Mesodermal cell (in vitro differentiated cells): ENCODE results near the gene NPHS1. TPM values are rescaled to one million over a fixed set of nuclear protein-coding genes. Genes with fewer than 3 reads are reported as not detected.
"Not testable (repeated sequence)": the region's sequence is repeated elsewhere in the genome, so short reads cannot be mapped to it uniquely, and the experiment has no call there.

Experiments used
- H3K27ac ChIP-seq: 2 replicates; pipeline ENCODE4 v1.7.0; 2013; ENCODE audit warnings: mild to moderate bottlenecking, low read depth, low read length, moderate library complexity; ENCODE audit not compliant: severe bottlenecking
- H3K36me3 ChIP-seq: 2 replicates; pipeline ENCODE4 v1.7.1; 2013; ENCODE audit warnings: mild to moderate bottlenecking, low read length, moderate library complexity; ENCODE audit not compliant: control insufficient read depth, insufficient read depth
- H3K4me1 ChIP-seq: one replicate; pipeline ENCODE4 v1.7.1; 2013; ENCODE audit warnings: mild to moderate bottlenecking, low read length; ENCODE audit not compliant: insufficient read depth, control insufficient read depth, poor library complexity, severe bottlenecking
- H3K4me3 ChIP-seq: 2 replicates; pipeline ENCODE4 v1.7.0; 2013; ENCODE audit warnings: low read length, control low read depth, mild to moderate bottlenecking; ENCODE audit not compliant: insufficient read depth, poor library complexity, severe bottlenecking; ENCODE audit errors: extremely low read depth
- H3K9me3 ChIP-seq: 2 replicates; pipeline ENCODE4 v1.7.1; 2013; ENCODE audit warnings: mild to moderate bottlenecking, low read length, moderate library complexity; ENCODE audit not compliant: control insufficient read depth
- WGBS, 2 experiments: methylation state at CpG; one replicate each; pipeline ENCODE4 v1.1.5; 2013; ENCODE audit warnings: missing lambda C conversion rate in 2 of 2; ENCODE audit not compliant: insufficient coverage in 2 of 2; 5-methylcytosine and 5-hydroxymethylcytosine counted together
- polyA plus RNA-seq, 2 experiments: library from polyadenylated mRNA; stranded (reverse); fragments of 50-300 nt; gene quantifications; one replicate each; pipeline ENCODE4 v1.2.3, GENCODE V29; 2013

Gene NPHS1
- polyA plus RNA-seq (2013, experiment 1 of 2): 0.26 TPM
- polyA plus RNA-seq (2013, experiment 2 of 2): not detected

DNA sequence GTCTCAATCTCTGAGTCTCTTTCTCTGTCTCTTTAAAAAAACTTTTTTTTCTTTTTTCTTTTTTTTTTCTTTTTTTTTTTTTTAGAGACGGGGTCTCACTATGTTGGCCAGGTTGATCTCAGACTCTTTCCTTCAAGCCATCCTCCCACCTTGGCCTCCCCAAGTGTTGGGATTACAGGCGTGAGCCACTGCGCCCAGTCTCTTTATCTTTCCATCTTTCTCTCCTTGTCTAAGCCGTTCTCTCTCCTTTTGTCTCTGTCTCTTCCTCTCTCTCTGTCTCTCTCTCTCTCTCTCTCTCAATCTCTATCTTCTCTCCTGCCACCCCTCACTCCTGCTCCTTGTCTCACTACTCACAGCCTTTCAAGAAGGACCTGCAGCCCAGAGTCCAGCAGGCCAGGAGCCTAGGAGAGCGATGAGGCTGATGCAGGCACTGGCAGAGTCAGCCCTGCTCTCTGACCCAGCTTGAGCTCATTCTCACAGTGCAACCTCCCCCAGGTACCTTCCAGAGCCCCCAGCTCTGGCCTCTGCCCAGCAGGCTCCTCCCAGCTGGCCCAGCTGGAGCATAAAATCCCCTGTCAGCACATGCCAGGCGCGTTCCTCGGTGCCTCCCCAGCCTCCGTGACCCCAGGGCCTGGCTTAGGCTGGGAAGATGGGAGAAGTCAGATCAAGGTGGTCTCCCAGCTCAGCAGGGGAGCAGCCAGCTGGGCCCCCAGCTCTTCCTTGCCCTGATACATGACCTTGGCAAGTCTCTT lies at the start of gene NPHS1:
NPHS1 (minus strand) TSS at position 476 of the 752 bp plus-strand sequence. CDS start 667 bp downstream, outside the sequence.
- Histone ChIP-seq H3K27ac (no peak within 1 kb of the TSS), H3K36me3 (no peaks in the 10 kb centered on the region), H3K4me3 (no peak within 1 kb of the TSS), H3K4me1 (peaks cover 5% of the 10 kb centered on the region), H3K9me3 (no peaks in the 10 kb centered on the region)
- whole genome bisulfite sequencing, 2 experiments: 71 to 72% methylated on average over 9 of the region's 9 CpGs

- Histone ChIP-seq H3K9me3 (no peaks in the 10 kb centered on the region), H3K4me1 (peaks cover 20% of the 10 kb centered on the region), H3K4me3 (peak overlapping the region; percentile 80), H3K36me3 (peaks cover 24% of the 10 kb centered on the region), H3K27ac (peak overlapping the region; percentile 33)
- 88% methylated on average over 1 of the region's 2 CpGs; no CpG with 5 or more reads in 1 of the 2 experiments for WGBS, 2 experiments
Measured at GRCh38 chr19:35901055-35901644, 48.8 kb upstream of the NPHS1 start.

- Histone ChIP-seq H3K4me1 (peaks cover 20% of the 10 kb centered on the region), H3K36me3 (peaks cover 38% of the 10 kb centered on the region), H3K4me3 (peak overlapping the region; percentile 80), H3K27ac (peak overlapping the region; percentile 69), H3K9me3 (no peaks in the 10 kb centered on the region)
- 0% methylated on average over 14 to 30 of the region's 43 CpGs for WGBS, 2 experiments
Measured at GRCh38 chr19:35899547-35900214, 47.4 kb upstream of the NPHS1 start.

DNA sequence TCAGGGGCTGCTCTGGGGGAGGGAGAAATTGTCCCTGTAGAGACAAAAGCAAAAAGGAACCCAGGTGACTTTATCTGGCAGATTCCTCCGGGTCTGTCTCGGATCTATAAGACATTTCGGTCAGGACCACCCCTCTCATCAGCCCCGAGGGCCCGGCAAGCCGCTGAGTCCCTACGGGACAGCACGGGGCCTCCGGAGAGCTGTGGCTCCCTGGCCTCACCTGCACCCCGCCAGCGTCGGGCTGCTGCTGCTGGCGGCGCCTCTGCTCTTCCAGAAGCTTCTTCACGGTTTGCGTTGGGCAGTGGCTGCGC lies 46.1 kb upstream of the NPHS1 start:
- Histone ChIP-seq H3K27ac (no peak overlapping the region), H3K4me1 (peaks cover 20% of the 10 kb centered on the region), H3K36me3 (peaks cover 51% of the 10 kb centered on the region), H3K9me3 (no peaks in the 10 kb centered on the region), H3K4me3 (peak overlapping the region; percentile 80)
- WGBS, 2 experiments: 37 to 42% methylated on average over 15 to 17 of the region's 17 CpGs

- Histone ChIP-seq H3K9me3 (no peaks in the 10 kb centered on the region), H3K27ac (no peak overlapping the region), H3K36me3 (peaks cover 51% of the 10 kb centered on the region), H3K4me1 (peaks cover 20% of the 10 kb centered on the region), H3K4me3 (peak overlapping the region; percentile 80)
- WGBS, 2 experiments: 93 to 95% methylated on average over 11 to 12 of the region's 13 CpGs
Measured at GRCh38 chr19:35897706-35898451, 45.6 kb upstream of the NPHS1 start.

GRCh38 chr19:35896643-35897040 lies 44.3 kb upstream of the NPHS1 start:
- Histone ChIP-seq H3K4me3 (no peak overlapping the region), H3K36me3 (peaks cover 51% of the 10 kb centered on the region), H3K27ac (no peak overlapping the region), H3K9me3 (no peaks in the 10 kb centered on the region), H3K4me1 (peaks cover 11% of the 10 kb centered on the region)
- WGBS, 2 experiments: 95 to 98% methylated on average over 8 to 11 of the region's 13 CpGs

DNA sequence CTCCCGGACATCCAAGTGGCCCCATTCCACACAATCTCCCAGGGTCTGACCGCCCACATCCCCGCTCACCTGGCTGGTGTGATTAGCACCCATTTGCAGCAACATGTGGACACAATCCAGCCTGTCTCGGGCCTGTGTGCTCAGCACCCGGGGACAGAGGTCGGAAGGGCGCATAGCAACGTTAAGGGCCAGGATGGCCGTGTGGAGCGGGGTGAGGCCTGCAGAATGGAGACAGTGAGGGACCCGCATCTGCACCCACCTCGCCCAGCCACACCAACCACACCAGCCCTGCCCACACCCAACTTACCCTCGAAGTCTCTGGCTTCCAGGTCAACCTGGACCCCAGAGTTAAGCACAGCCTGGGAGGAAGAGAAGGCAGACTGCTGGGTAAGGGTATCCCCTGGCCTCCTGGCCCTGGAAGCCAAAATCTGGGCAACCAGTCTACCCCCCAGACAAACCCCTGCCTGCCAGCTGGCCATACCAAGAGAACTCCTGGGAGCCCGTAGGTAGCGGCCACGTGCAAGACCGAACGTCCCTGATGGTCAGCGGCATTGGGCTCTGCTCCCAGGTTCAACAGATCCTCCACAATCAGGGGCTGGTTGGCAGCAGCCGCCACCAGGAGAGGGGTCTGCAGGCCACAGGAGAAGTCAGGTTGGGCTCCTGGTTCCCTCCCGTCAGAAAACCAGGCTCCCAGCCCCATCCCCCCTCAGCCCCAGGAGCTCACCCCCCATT lies 43.8 kb upstream of the NPHS1 start:
- WGBS, 2 experiments: 94 to 97% methylated on average over 15 to 18 of the region's 21 CpGs
- H3K4me1 ChIP-seq: peaks cover 6% of the 10 kb centered on the region
- H3K36me3 ChIP-seq: peaks cover 52% of the 10 kb centered on the region
- H3K9me3 ChIP-seq: no peaks in the 10 kb centered on the region
- H3K4me3 ChIP-seq: no peak overlapping the region
- H3K27ac ChIP-seq: no peak overlapping the region

DNA sequence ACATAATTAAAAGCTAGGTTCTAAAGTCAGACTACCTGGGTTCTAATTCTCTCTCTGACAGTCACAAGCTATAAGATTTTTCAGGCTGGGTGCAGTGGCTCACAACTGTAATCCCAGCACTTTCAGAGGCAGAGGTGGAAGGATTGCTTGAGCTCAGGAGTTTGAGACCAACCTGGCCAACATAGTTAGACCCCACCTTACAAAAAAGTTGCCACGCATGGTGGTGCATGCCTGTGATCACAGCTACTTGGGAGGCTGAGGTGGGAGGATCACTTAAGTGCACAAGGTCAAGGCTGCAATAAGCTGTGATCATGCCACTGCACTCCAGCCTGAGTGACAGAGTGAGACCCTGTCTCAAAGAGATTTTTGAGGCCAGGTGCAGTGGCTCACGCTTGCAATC lies 42.0 kb upstream of the NPHS1 start:
- Histone ChIP-seq H3K4me3 (no peak overlapping the region), H3K36me3 (peaks cover 69% of the 10 kb centered on the region), H3K4me1 (no peaks in the 10 kb centered on the region), H3K9me3 (no peaks in the 10 kb centered on the region), H3K27ac (no peak overlapping the region)
- WGBS, 2 experiments: 79 to 100% methylated on average over 1 to 2 of the region's 2 CpGs

- WGBS, 2 experiments: 90 to 100% methylated on average over 2 to 3 of the region's 3 CpGs
Measured at GRCh38 chr19:35891819-35892218, 39.5 kb upstream of the NPHS1 start.

GRCh38 chr19:35890113-35890650 lies 37.9 kb upstream of the NPHS1 start:
- Histone ChIP-seq H3K4me3 (no peak overlapping the region), H3K4me1 (no peaks in the 10 kb centered on the region), H3K27ac (no peak overlapping the region), H3K9me3 (no peaks in the 10 kb centered on the region), H3K36me3 (peaks cover 59% of the 10 kb centered on the region)
- WGBS, 2 experiments: 86 to 99% methylated on average over 10 to 12 of the region's 13 CpGs

More at GRCh38 chr19:35891819-35892218, 39.5 kb upstream of the NPHS1 start:
- H3K9me3 ChIP-seq, H3K27ac ChIP-seq, H3K4me1 ChIP-seq, H3K4me3 ChIP-seq: not testable (repeated sequence)
- peaks cover 75% of the 10 kb centered on the region for H3K36me3 ChIP-seq
